Thymus (tissue), 14 donors: ENCODE measurements around the gene PKN1. TPM values are rescaled to one million over a fixed set of nuclear protein-coding genes. Genes with fewer than 3 reads are reported as not detected.

Experiments
- DNase-seq, 9 donors: peaks; one replicate each; pipeline ENCODE4 v3.0.0-alpha.2; 2013; ENCODE audit warnings: low spot score in 9 of 9, low read depth in 6 of 9, missing footprints in 1 of 9
- H3K27ac ChIP-seq, 2 donors: one replicate each; pipeline ENCODE4 v1.5.1; 2013; ENCODE audit warnings: control low read depth in 1 of 2, low read depth in 1 of 2, low read length in 1 of 2, mild to moderate bottlenecking in 1 of 2, moderate library complexity in 1 of 2
- H3K27me3 ChIP-seq, 2 donors: one replicate each; pipeline ENCODE4 v1.5.1; 2013; ENCODE audit warnings: low read length in 1 of 2; ENCODE audit not compliant: control insufficient read depth in 2 of 2, insufficient read depth in 1 of 2
- H3K36me3 ChIP-seq, 2 donors: one replicate each; pipeline ENCODE4 v1.5.1; 2013; ENCODE audit warnings: low read length in 1 of 2, mild to moderate bottlenecking in 1 of 2, moderate library complexity in 1 of 2; ENCODE audit not compliant: control insufficient read depth in 2 of 2, insufficient read depth in 2 of 2
- H3K4me1 ChIP-seq, 2 donors: one replicate each; pipeline ENCODE4 v1.5.1; 2013; ENCODE audit warnings: low read length in 2 of 2; ENCODE audit not compliant: control insufficient read depth in 2 of 2, insufficient read depth in 2 of 2
- H3K4me3 ChIP-seq, 2 donors: one replicate each; pipeline ENCODE4 v1.5.1; 2013; ENCODE audit warnings: low read length in 2 of 2, control low read depth in 1 of 2, mild to moderate bottlenecking in 1 of 2
- H3K9me3 ChIP-seq, 2 donors: one replicate each; pipeline ENCODE4 v1.5.1; 2013; ENCODE audit warnings: low read length in 1 of 2, mild to moderate bottlenecking in 1 of 2; ENCODE audit not compliant: control insufficient read depth in 2 of 2, insufficient read depth in 1 of 2
- WGBS: extraction: QIAGEN DNeasy Blood & Tissue Kit; methylation state at CpG from one replicate; pipeline ENCODE4 v1.1.7; 2013; 5-methylcytosine and 5-hydroxymethylcytosine counted together
- long read RNA-seq, 10 donors: transcript quantifications; one replicate each; lab custom pipeline, GENCODE V29; 2026
- polyA plus RNA-seq: library from polyadenylated mRNA; stranded (reverse); fragments of 200-250 nt; gene quantifications from one replicate; pipeline ENCODE4 v1.2.3, GENCODE V29; 2013
- total RNA-seq: library from RNA; stranded (reverse); fragments of 120-200 nt; gene quantifications from one replicate; pipeline ENCODE4 v1.2.4, GENCODE V29; 2013
- donor health status: healthy.

PKN1 gene
- total RNA-seq, result 64.6 TPM
- 86.4 TPM for polyA plus RNA-seq
- long read RNA-seq, donor 1, partial matches to known transcripts, result 0 of 1 reads
- long read RNA-seq, donor 1, other reads (novel, unspliced or antisense), result 0 of 1 reads
- long read RNA-seq, donor 2, transcript PKN1-202 (22 exons, 2,960 nt), result minor isoform, 10 of 153 reads
- long read RNA-seq, donor 2, transcript PKN1-201 (22 exons, 3,069 nt), result major isoform, 33 of 153 reads
- long read RNA-seq, donor 2, partial matches to known transcripts, result 31 of 153 reads
- long read RNA-seq, donor 2, other reads (novel, unspliced or antisense), result 79 of 153 reads
- long read RNA-seq, donor 3, transcript PKN1-201 (22 exons, 3,069 nt), result major isoform, 6 of 32 reads
- long read RNA-seq, donor 3, transcript PKN1-202 (22 exons, 2,960 nt), result minor isoform, 5 of 32 reads
- long read RNA-seq, donor 3, partial matches to known transcripts, result 21 of 32 reads
- long read RNA-seq, donor 3, other reads (novel, unspliced or antisense), result 0 of 32 reads
- long read RNA-seq, donor 4, partial matches to known transcripts, result 0 of 5 reads
- long read RNA-seq, donor 4, other reads (novel, unspliced or antisense), result 0 of 5 reads
- long read RNA-seq, donor 5, transcript PKN1-202 (22 exons, 2,960 nt), result minor isoform, 8 of 36 reads
- long read RNA-seq, donor 5, transcript PKN1-201 (22 exons, 3,069 nt), result major isoform, 15 of 36 reads
- long read RNA-seq, donor 5, partial matches to known transcripts, result 13 of 36 reads
- long read RNA-seq, donor 5, other reads (novel, unspliced or antisense), result 0 of 36 reads
- long read RNA-seq, donor 6, transcript PKN1-201 (22 exons, 3,069 nt), result major isoform, 15 of 1,249 reads
- long read RNA-seq, donor 6, transcript PKN1-202 (22 exons, 2,960 nt), result minor isoform, 6 of 1,249 reads
- long read RNA-seq, donor 6, partial matches to known transcripts, result 1,220 of 1,249 reads
- long read RNA-seq, donor 6, other reads (novel, unspliced or antisense), result 7 of 1,249 reads
- long read RNA-seq, donor 7, partial matches to known transcripts, result 5,141 of 5,302 reads
- long read RNA-seq, donor 7, other reads (novel, unspliced or antisense), result 156 of 5,302 reads
- long read RNA-seq, donor 8, partial matches to known transcripts, result 0 of 4 reads
- long read RNA-seq, donor 8, other reads (novel, unspliced or antisense), result 0 of 4 reads
- long read RNA-seq, donor 9, partial matches to known transcripts, result 72 of 154 reads
- long read RNA-seq, donor 9, other reads (novel, unspliced or antisense), result 76 of 154 reads
- long read RNA-seq, donor 10, partial matches to known transcripts, result 0 of 2 reads
- long read RNA-seq, donor 10, other reads (novel, unspliced or antisense), result 0 of 2 reads

- Histone ChIP-seq H3K4me1 (peaks cover 9 to 30% of the 10 kb centered on the region in 2 donors), H3K4me3 (peak within 1 kb of the TSS; percentile 70 to 73), H3K27me3 (peaks cover 0 to 10% of the 10 kb centered on the region in 2 donors), H3K9me3 (peaks cover 0 to 4% of the 10 kb centered on the region in 2 donors), H3K27ac (peak within 1 kb of the TSS; percentile 50 to 54), H3K36me3 (peaks cover 0 to 4% of the 10 kb centered on the region in 2 donors)
- WGBS, result 3% methylated on average over 85 of the region's 85 CpGs
- peak in 4 of 9 donors; percentile 26 to 64 (median 46) for DNase-seq
These were observed at the start of gene PKN1 for GRCh38 chr19:14432791-14433553. PKN1 (plus strand) TSS chr19:14433306; CDS start chr19:14433522, 216 bp downstream.

- H3K4me3 ChIP-seq, result peak overlapping the region; percentile 26 to 32
- WGBS, result 28% methylated on average over 10 of the region's 10 CpGs
- no peaks in the 10 kb centered on the region for H3K27me3 ChIP-seq
- no peak for DNase-seq
- peak overlapping the region; percentile 64 to 73 for H3K27ac ChIP-seq
- peaks cover 4 to 8% of the 10 kb centered on the region in 2 donors for H3K36me3 ChIP-seq
- H3K4me1 ChIP-seq, result peaks cover 23 to 59% of the 10 kb centered on the region in 2 donors
- peaks cover 0 to 4% of the 10 kb centered on the region in 2 donors for H3K9me3 ChIP-seq
These were observed 49.2 kb upstream of the PKN1 start for GRCh38 chr19:14383661-14384555.

- Histone ChIP-seq H3K36me3 (peaks cover 6 to 10% of the 10 kb centered on the region in 2 donors), H3K9me3 (peaks cover 0 to 4% of the 10 kb centered on the region in 2 donors), H3K4me3 (no peak overlapping the region), H3K4me1 (peaks cover 23 to 49% of the 10 kb centered on the region in 2 donors), H3K27ac (peak overlapping the region; percentile 25 to 64), H3K27me3 (no peaks in the 10 kb centered on the region)
- 13% methylated on average over 11 of the region's 11 CpGs for WGBS
- DNase-seq, result no peak
These were observed 47.6 kb upstream of the PKN1 start for GRCh38 chr19:14385492-14385891.

GRCh38 chr19:14390548-14390947 is 42.6 kb upstream of the PKN1 start:
- Histone ChIP-seq H3K4me1 (peaks cover 1 to 5% of the 10 kb centered on the region in 2 donors), H3K36me3 (peaks cover 48 to 59% of the 10 kb centered on the region in 2 donors), H3K9me3 (no peaks in the 10 kb centered on the region), H3K27me3 (no peaks in the 10 kb centered on the region), H3K4me3 (no peak overlapping the region), H3K27ac (no peak overlapping the region)
- WGBS, result 98% methylated on average over 5 of the region's 5 CpGs
- DNase-seq, result no peak

GRCh38 chr19:14391156-14391821 is 41.8 kb upstream of the PKN1 start:
- WGBS, result 98% methylated on average over 10 of the region's 10 CpGs
- H3K4me1 ChIP-seq, result no peaks in the 10 kb centered on the region
- no peak overlapping the region for H3K27ac ChIP-seq
- H3K36me3 ChIP-seq, result peaks cover 56 to 67% of the 10 kb centered on the region in 2 donors
- no peaks in the 10 kb centered on the region for H3K27me3 ChIP-seq
- no peak for DNase-seq
- no peaks in the 10 kb centered on the region for H3K9me3 ChIP-seq
- no peak overlapping the region for H3K4me3 ChIP-seq

GRCh38 chr19:14393329-14393728 is 39.8 kb upstream of the PKN1 start:
- Histone ChIP-seq H3K4me3 (no peak overlapping the region), H3K9me3 (no peaks in the 10 kb centered on the region), H3K36me3 (peaks cover 59 to 68% of the 10 kb centered on the region in 2 donors), H3K27ac (no peak overlapping the region), H3K27me3 (no peaks in the 10 kb centered on the region), H3K4me1 (no peaks in the 10 kb centered on the region)
- WGBS, result 92% methylated on average over 5 of the region's 5 CpGs
- DNase-seq, result no peak

GRCh38 chr19:14394167-14394566 is 38.9 kb upstream of the PKN1 start:
- Histone ChIP-seq H3K36me3 (peaks cover 67 to 71% of the 10 kb centered on the region in 2 donors), H3K9me3 (no peaks in the 10 kb centered on the region), H3K27me3 (no peaks in the 10 kb centered on the region), H3K4me3 (no peak overlapping the region), H3K4me1 (no peaks in the 10 kb centered on the region), H3K27ac (no peak overlapping the region)
- 98% methylated on average over 9 of the region's 9 CpGs for WGBS
- no peak for DNase-seq
